ENCODE data around the gene TLCD3B. TPM values are rescaled to one million over a fixed set of nuclear protein-coding genes. Genes with fewer than 3 reads are reported as not detected.

The TLCD3B gene
- 1 to 10 TPM in 2 of 3 donors, under 1 TPM in 1; 0.88 to 2.0 (median 1.7) TPM for total RNA-seq
- 0.16 TPM for total RNA-seq (2013)

DNA sequence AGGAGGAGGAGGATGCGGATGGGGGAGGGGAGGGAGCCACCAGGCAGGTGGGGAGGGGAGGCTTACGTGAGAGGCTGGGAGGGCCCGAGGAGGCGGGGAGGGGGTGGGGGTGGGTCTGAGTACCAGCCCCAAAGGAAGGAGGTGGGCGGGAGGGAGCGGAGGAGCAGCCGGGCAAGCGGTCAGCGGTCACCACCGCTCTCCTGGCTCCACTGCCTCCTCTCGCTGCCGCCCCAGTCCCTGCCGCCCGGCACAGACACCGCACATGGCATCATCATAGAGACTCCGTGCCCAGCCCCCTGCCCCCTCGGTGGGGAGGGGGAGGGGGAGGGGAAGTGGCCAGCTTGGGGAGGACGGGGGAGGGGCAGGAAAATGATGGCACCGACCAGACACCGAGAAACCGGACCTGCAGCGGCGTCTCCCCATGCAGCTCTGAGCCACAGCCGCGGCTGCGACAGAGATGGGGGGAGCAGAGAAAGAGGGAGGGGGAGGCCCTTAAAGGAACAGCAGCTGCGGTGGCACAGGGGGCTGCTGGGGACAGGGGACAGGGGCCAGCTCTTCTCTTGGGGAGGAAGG is at the start of gene TLCD3B:
TLCD3B (minus strand) TSS at position 431 of the 573 bp plus-strand sequence. CDS start 744 bp downstream, outside the sequence.
- DNase-seq (peak in 1 of 2 donors; percentile 32), ATAC-seq (peak in 2 of 3 donors; percentile 44 to 51)
- H3K9me3 Mint-ChIP-seq: no peaks in the 10 kb centered on the region
- WGBS (ENCODE audit: insufficient coverage): 3% methylated on average over 27 of the region's 27 CpGs
- H3K4me3 Mint-ChIP-seq: peak within 1 kb of the TSS; percentile 50
- H3K4me1 ChIP-seq (ENCODE audit: control insufficient read depth, insufficient read depth, low read length): peaks cover 17% of the 10 kb centered on the region
- H3K27me3 ChIP-seq (ENCODE audit: control insufficient read depth, insufficient read depth, low read length): peaks cover 25% of the 10 kb centered on the region
- H3K36me3 ChIP-seq (ENCODE audit: control insufficient read depth, insufficient read depth, low read length): no peaks in the 10 kb centered on the region
- H3K27ac Mint-ChIP-seq: peak within 1 kb of the TSS in 1 of 2 donors; percentile 40
- peaks cover 0 to 22% of the 10 kb centered on the region in 2 donors for H3K4me1 Mint-ChIP-seq
- H3K36me3 Mint-ChIP-seq: no peaks in the 10 kb centered on the region
- intact Hi-C loops (cut with micrococcal nuclease): no loop called here
- no peaks in the 10 kb centered on the region for H3K9me3 ChIP-seq (ENCODE audit: control insufficient read depth, insufficient read depth, low read length)
- TF ChIP-seq, protein P1, sequence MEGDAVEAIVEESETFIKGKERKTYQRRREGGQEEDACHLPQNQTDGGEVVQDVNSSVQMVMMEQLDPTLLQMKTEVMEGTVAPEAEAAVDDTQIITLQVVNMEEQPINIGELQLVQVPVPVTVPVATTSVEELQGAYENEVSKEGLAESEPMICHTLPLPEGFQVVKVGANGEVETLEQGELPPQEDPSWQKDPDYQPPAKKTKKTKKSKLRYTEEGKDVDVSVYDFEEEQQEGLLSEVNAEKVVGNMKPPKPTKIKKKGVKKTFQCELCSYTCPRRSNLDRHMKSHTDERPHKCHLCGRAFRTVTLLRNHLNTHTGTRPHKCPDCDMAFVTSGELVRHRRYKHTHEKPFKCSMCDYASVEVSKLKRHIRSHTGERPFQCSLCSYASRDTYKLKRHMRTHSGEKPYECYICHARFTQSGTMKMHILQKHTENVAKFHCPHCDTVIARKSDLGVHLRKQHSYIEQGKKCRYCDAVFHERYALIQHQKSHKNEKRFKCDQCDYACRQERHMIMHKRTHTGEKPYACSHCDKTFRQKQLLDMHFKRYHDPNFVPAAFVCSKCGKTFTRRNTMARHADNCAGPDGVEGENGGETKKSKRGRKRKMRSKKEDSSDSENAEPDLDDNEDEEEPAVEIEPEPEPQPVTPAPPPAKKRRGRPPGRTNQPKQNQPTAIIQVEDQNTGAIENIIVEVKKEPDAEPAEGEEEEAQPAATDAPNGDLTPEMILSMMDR (IDR thresholded peaks at IDR 0.05): no peak
- H3K27ac ChIP-seq (ENCODE audit: low read length): no peak within 1 kb of the TSS
- peaks cover 32 to 34% of the 10 kb centered on the region in 2 donors for H3K27me3 Mint-ChIP-seq (ENCODE audit: low read depth in 2 of 2)
- H3K4me3 ChIP-seq (ENCODE audit: low read length): no peak within 1 kb of the TSS

DNA sequence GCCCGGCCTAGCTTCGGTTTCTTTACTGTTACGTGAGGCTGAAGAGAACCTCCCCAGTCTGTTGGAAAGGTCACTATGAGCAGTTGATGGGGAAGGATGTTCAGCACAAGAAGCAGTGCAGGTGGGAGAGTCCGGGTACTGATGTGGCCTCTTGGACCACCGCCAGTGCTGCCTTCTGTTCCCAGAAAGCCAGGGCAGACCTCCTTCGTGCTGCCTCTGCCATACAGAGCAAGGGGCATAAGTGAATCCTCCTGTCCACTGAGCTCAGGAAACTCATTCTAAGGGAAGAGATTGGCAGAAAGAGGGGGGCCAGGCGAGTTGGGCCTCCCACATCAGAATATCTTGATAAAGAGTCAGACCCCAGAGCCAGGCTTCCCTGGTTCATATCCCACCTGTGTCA is 48.4 kb upstream of the TLCD3B start:
- ATAC-seq (no peak), DNase-seq (no peak)
- Mint-ChIP-seq H3K36me3 (no peaks in the 10 kb centered on the region), H3K27ac (peak overlapping the region in 1 of 2 donors; percentile 14), H3K4me1 (peaks cover 22 to 59% of the 10 kb centered on the region in 2 donors), H3K9me3 (no peaks in the 10 kb centered on the region), H3K27me3 (ENCODE audit: low read depth in 2 of 2) (no peaks in the 10 kb centered on the region), H3K4me3 (peak overlapping the region; percentile 28)
- Histone ChIP-seq H3K9me3 (ENCODE audit: control insufficient read depth, insufficient read depth, low read length) (no peaks in the 10 kb centered on the region), H3K4me3 (ENCODE audit: low read length) (no peak overlapping the region), H3K36me3 (ENCODE audit: control insufficient read depth, insufficient read depth, low read length) (peaks cover 54% of the 10 kb centered on the region), H3K27ac (ENCODE audit: low read length) (no peak overlapping the region), H3K4me1 (ENCODE audit: control insufficient read depth, insufficient read depth, low read length) (peaks cover 37% of the 10 kb centered on the region), H3K27me3 (ENCODE audit: control insufficient read depth, insufficient read depth, low read length) (no peaks in the 10 kb centered on the region)
- intact Hi-C loops (cut with micrococcal nuclease): no loop called here
- 97% methylated on average over 7 of the region's 7 CpGs for WGBS (ENCODE audit: insufficient coverage)
- TF ChIP-seq, protein P1 (IDR thresholded peaks at IDR 0.05): no peak

DNA sequence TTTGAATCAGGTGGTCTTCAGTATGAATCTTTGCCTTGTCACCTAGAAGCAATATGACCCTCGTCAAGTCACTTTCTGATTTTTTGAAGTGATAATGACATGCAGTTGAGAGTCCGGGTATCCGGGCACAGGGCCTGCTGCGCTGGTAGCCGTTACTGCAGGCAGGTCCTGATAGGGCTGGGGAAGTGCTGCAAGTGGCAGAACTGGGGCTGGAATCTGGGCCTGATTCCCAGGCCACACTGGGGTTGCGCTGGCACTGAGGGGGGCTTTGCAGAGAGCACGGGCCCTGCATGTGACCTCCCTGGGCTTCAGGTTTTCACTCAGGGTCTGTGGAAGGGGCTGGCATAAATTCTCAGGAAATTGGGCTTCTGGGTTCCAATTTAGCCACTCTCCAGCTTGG is 47.7 kb upstream of the TLCD3B start:
- peak overlapping the region in 1 of 2 donors; percentile 95 for H3K27ac Mint-ChIP-seq
- no peaks in the 10 kb centered on the region for H3K27me3 ChIP-seq (ENCODE audit: control insufficient read depth, insufficient read depth, low read length)
- H3K4me3 Mint-ChIP-seq: no peak overlapping the region
- peaks cover 37% of the 10 kb centered on the region for H3K4me1 ChIP-seq (ENCODE audit: control insufficient read depth, insufficient read depth, low read length)
- intact Hi-C loops (cut with micrococcal nuclease): no loop called here
- peaks cover 22 to 59% of the 10 kb centered on the region in 2 donors for H3K4me1 Mint-ChIP-seq
- no peak overlapping the region for H3K27ac ChIP-seq (ENCODE audit: low read length)
- TF ChIP-seq, protein P1 (IDR thresholded peaks at IDR 0.05): no peak
- H3K9me3 ChIP-seq (ENCODE audit: control insufficient read depth, insufficient read depth, low read length): no peaks in the 10 kb centered on the region
- no peaks in the 10 kb centered on the region for H3K36me3 Mint-ChIP-seq
- ATAC-seq: no peak
- H3K9me3 Mint-ChIP-seq: no peaks in the 10 kb centered on the region
- H3K36me3 ChIP-seq (ENCODE audit: control insufficient read depth, insufficient read depth, low read length): peaks cover 47% of the 10 kb centered on the region
- no peaks in the 10 kb centered on the region for H3K27me3 Mint-ChIP-seq (ENCODE audit: low read depth in 2 of 2)
- 95% methylated on average over 7 of the region's 7 CpGs for WGBS (ENCODE audit: insufficient coverage)
- no peak for DNase-seq
- no peak overlapping the region for H3K4me3 ChIP-seq (ENCODE audit: low read length)

GRCh38 chr16:30077656-30078055 is 46.6 kb upstream of the TLCD3B start:
- no peaks in the 10 kb centered on the region for H3K36me3 Mint-ChIP-seq
- H3K27me3 Mint-ChIP-seq (ENCODE audit: low read depth in 2 of 2): no peaks in the 10 kb centered on the region
- H3K36me3 ChIP-seq (ENCODE audit: control insufficient read depth, insufficient read depth, low read length): peaks cover 36% of the 10 kb centered on the region
- TF ChIP-seq, protein P1 (IDR thresholded peaks at IDR 0.05): no peak
- no peak for DNase-seq
- H3K4me1 Mint-ChIP-seq: peaks cover 22 to 53% of the 10 kb centered on the region in 2 donors
- H3K4me3 Mint-ChIP-seq: peak overlapping the region; percentile 98
- 80% methylated on average over 6 of the region's 6 CpGs for WGBS (ENCODE audit: insufficient coverage)
- no peak for ATAC-seq
- H3K27ac ChIP-seq (ENCODE audit: low read length): no peak overlapping the region
- peak overlapping the region; percentile 94 to 95 for H3K27ac Mint-ChIP-seq
- intact Hi-C loops (cut with micrococcal nuclease): no loop called here
- H3K4me1 ChIP-seq (ENCODE audit: control insufficient read depth, insufficient read depth, low read length): peaks cover 37% of the 10 kb centered on the region
- H3K4me3 ChIP-seq (ENCODE audit: low read length): no peak overlapping the region
- no peaks in the 10 kb centered on the region for H3K9me3 Mint-ChIP-seq
- no peaks in the 10 kb centered on the region for H3K9me3 ChIP-seq (ENCODE audit: control insufficient read depth, insufficient read depth, low read length)
- H3K27me3 ChIP-seq (ENCODE audit: control insufficient read depth, insufficient read depth, low read length): no peaks in the 10 kb centered on the region

All from natural killer cell (primary cell).